ENCODE data around the gene KRTAP9-1.

DNA sequence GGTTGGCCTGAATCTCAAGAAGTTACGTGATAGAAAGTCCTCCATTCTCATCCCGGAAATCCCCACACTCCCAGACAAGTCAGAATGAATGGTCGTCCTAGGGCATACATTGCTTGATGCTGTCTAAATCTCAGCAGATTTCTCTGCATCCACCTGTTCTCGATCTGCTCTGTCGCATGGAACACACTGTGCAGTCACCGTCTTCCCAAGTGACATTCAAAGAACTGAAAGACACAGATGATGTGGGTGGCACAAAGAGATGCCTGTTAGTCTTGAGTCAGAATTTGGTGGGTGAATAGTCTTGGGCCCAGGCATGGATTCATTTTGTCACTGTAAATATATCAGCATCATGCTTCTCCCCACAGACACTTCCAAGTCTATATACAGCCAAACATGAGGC is 42.0 kb downstream of the KRTAP9-1 start:
- TF ChIP-seq, protein P1, sequence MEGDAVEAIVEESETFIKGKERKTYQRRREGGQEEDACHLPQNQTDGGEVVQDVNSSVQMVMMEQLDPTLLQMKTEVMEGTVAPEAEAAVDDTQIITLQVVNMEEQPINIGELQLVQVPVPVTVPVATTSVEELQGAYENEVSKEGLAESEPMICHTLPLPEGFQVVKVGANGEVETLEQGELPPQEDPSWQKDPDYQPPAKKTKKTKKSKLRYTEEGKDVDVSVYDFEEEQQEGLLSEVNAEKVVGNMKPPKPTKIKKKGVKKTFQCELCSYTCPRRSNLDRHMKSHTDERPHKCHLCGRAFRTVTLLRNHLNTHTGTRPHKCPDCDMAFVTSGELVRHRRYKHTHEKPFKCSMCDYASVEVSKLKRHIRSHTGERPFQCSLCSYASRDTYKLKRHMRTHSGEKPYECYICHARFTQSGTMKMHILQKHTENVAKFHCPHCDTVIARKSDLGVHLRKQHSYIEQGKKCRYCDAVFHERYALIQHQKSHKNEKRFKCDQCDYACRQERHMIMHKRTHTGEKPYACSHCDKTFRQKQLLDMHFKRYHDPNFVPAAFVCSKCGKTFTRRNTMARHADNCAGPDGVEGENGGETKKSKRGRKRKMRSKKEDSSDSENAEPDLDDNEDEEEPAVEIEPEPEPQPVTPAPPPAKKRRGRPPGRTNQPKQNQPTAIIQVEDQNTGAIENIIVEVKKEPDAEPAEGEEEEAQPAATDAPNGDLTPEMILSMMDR (IDR thresholded peaks at IDR 0.05 in 8 of 11, conservative IDR thresholded peaks at IDR 0.05 in 3 of 11), result no peak
- TF ChIP-seq POLR2AphosphoS5 (IDR thresholded peaks at IDR 0.05) (no peak), POLR2A (IDR thresholded peaks at IDR 0.05) (no peak)
